Pancreas (tissue), 10 donors: Measurements from ENCODE around the gene BANP. TPM values are rescaled to one million over a fixed set of nuclear protein-coding genes. Genes with fewer than 3 reads are reported as not detected.

Experiments used
- ATAC-seq, 4 donors: fragments of 200-7000 bp; cut with Tn5 transposase; one replicate each; pipeline versions ENCODE4 v1.8.0 to v1.9.1; 2020; ENCODE audit warnings: mild to moderate bottlenecking in 4 of 4, moderate library complexity in 4 of 4
- DNase-seq, 6 donors: peaks; one replicate each; pipeline ENCODE4 v3.0.0-alpha.2; 2020
- FAIRE-seq: peaks from 2 replicates; lab custom pipeline; 2012; peaks lifted over from hg19 to GRCh38; lab: Jason Lieb, UNC
- H3K27ac ChIP-seq, 4 donors: fragments of 200-600 bp; sonication (generic); 1 replicate in 3 of 4; 2 replicates in 1 of 4; pipeline versions ENCODE4 v1.5.0 to v1.8.0; 2020
- H3K27me3 ChIP-seq, 4 donors: fragments of 200-600 bp; one replicate each; pipeline ENCODE4 v1.8.0; 2021
- H3K36me3 ChIP-seq, 3 donors: fragments of 200-600 bp; sonication (generic) in 1 of 3; one replicate each; pipeline versions ENCODE4 v1.5.0 to v1.8.0; 2020 to 2021
- H3K4me1 ChIP-seq, 3 donors: fragments of 200-600 bp; one replicate each; pipeline ENCODE4 v1.8.0; 2021
- H3K4me3 ChIP-seq, 4 donors: fragments of 200-600 bp; sonication (generic) in 2 of 4; one replicate each; pipeline versions ENCODE4 v1.5.0 to v1.8.0; 2020 to 2021
- H3K9me3 ChIP-seq, 4 donors: fragments of 200-600 bp; one replicate each; pipeline ENCODE4 v1.8.0; 2021
- CTCF ChIP-seq, 4 donors: fragments of 200-600 bp; sonication (generic) in 3 of 4; IDR thresholded peaks; one replicate each; pipeline versions ENCODE4 v1.5.0 to v1.8.0; 2021; ENCODE audit warnings: antibody characterized with exemption in 4 of 4
- WGBS, 2 donors: extraction: QIAGEN DNeasy Blood & Tissue Kit; methylation state at CpG; one replicate each; pipeline ENCODE4 v1.1.7; 2013; 5-methylcytosine and 5-hydroxymethylcytosine counted together
- intact Hi-C, 3 donors: fragments of 100-400 bp; cut with DNase I; formaldehyde crosslinking; loops; one replicate each; pipeline versions ENCODE4 v1.11.1 to v1.14.2; 2022
- polyA plus RNA-seq, 2 donors: library from polyadenylated mRNA; stranded (reverse); fragments of 200-250 nt; gene quantifications; one replicate each; pipeline ENCODE4 v1.2.3, GENCODE V29; 2013
- total RNA-seq, 6 donors: library from RNA; stranded (reverse); fragmentation: NEBNext Ultra II Directional in 4 of 6; extraction: Animal tissue kit (Norgen Biotek cat#: 25700) in 4 of 6; gene quantifications; one replicate each; pipeline versions ENCODE4 v1.2.1 to v1.2.4, GENCODE V29; 2021 to 2023
- donor health status: healthy with polysubstance abuse.
- donor health status: DM: no; HTN: no; CAD: no; lungs with moderate emphysema.
- donor health status: DM: no; HTN: no; CAD: no.
- donor health status: control.
- donor health status: control.
- donor health status: Bipolar disorder and iron deficiency.
- donor health status: DM: yes; HTN: yes; CAD: no.
- donor health status: DM: no; HTN: no; CAD: no.
- donor health status: DM: no; HTN: no; CAD: no.
- donor health status: DM: yes; HTN: yes; CAD: no.

BANP gene
- total and polyA plus RNA-seq, 8 donors, result 6.1 to 17.8 (median 13.4) TPM

- no peaks in the 10 kb centered on the region for H3K27me3 ChIP-seq
- no peak overlapping the region for H3K4me3 ChIP-seq
- ATAC-seq, result no peak
- intact Hi-C loops, result no loop called here
- no peak overlapping the region for H3K27ac ChIP-seq
- no peak for FAIRE-seq
- no peaks in the 10 kb centered on the region for H3K4me1 ChIP-seq
- 87 to 95% methylated on average over 4 of the region's 4 CpGs for WGBS, 2 donors
- H3K9me3 ChIP-seq, result no peaks in the 10 kb centered on the region
- H3K36me3 ChIP-seq, result no peaks in the 10 kb centered on the region
- no peak for TF ChIP-seq CTCF (IDR thresholded peaks at IDR 0.05)
- DNase-seq, result no peak
Observed at GRCh38 chr16:88056212-88056611, 105.0 kb downstream of the BANP start.

- no peak for ATAC-seq
- whole genome bisulfite sequencing, 2 donors, result 92 to 96% methylated on average over 26 of the region's 26 CpGs
- Histone ChIP-seq H3K27me3 (no peaks in the 10 kb centered on the region), H3K36me3 (no peaks in the 10 kb centered on the region), H3K4me3 (no peak overlapping the region), H3K27ac (no peak overlapping the region), H3K4me1 (no peaks in the 10 kb centered on the region), H3K9me3 (no peaks in the 10 kb centered on the region)
- intact Hi-C loops, result no loop called here
- peak in 2 of 6 donors; percentile 39 to 48 for DNase-seq
- TF ChIP-seq CTCF (IDR thresholded peaks at IDR 0.05), result no peak
- no peak for FAIRE-seq
Observed at GRCh38 chr16:88057656-88058055, 106.4 kb downstream of the BANP start.

- no peak for TF ChIP-seq CTCF (IDR thresholded peaks at IDR 0.05)
- no peak for ATAC-seq
- FAIRE-seq, result no peak
- intact Hi-C loops, result no loop called here
- H3K27ac ChIP-seq, result no peak overlapping the region
- H3K36me3 ChIP-seq, result no peaks in the 10 kb centered on the region
- no peaks in the 10 kb centered on the region for H3K4me1 ChIP-seq
- no peaks in the 10 kb centered on the region for H3K27me3 ChIP-seq
- 83 to 85% methylated on average over 14 of the region's 14 CpGs for WGBS, 2 donors
- H3K4me3 ChIP-seq, result no peak overlapping the region
- peak in 1 of 6 donors; percentile 35 for DNase-seq
- no peaks in the 10 kb centered on the region for H3K9me3 ChIP-seq
Observed at GRCh38 chr16:88058136-88058535, 106.9 kb downstream of the BANP start.

- no peaks in the 10 kb centered on the region for H3K27me3 ChIP-seq
- H3K9me3 ChIP-seq, result no peaks in the 10 kb centered on the region
- DNase-seq, result peak in 1 of 6 donors; percentile 20
- H3K27ac ChIP-seq, result no peak overlapping the region
- H3K36me3 ChIP-seq, result no peaks in the 10 kb centered on the region
- WGBS, 2 donors, result 87 to 96% methylated on average over 12 of the region's 12 CpGs
- TF ChIP-seq CTCF (IDR thresholded peaks at IDR 0.05), result no peak
- no peak for FAIRE-seq
- intact Hi-C loops, result no loop called here
- H3K4me3 ChIP-seq, result no peak overlapping the region
- no peaks in the 10 kb centered on the region for H3K4me1 ChIP-seq
- no peak for ATAC-seq
Observed at GRCh38 chr16:88058817-88059216, 107.6 kb downstream of the BANP start.

GRCh38 chr16:88059701-88060386 lies 108.6 kb downstream of the BANP start:
- no peaks in the 10 kb centered on the region for H3K9me3 ChIP-seq
- no peaks in the 10 kb centered on the region for H3K27me3 ChIP-seq
- intact Hi-C loops, result no loop called here
- H3K27ac ChIP-seq, result no peak overlapping the region
- no peak for TF ChIP-seq CTCF (IDR thresholded peaks at IDR 0.05)
- no peaks in the 10 kb centered on the region for H3K4me1 ChIP-seq
- H3K36me3 ChIP-seq, result no peaks in the 10 kb centered on the region
- 95 to 96% methylated on average over 27 of the region's 27 CpGs for whole genome bisulfite sequencing, 2 donors
- no peak overlapping the region for H3K4me3 ChIP-seq
- peak in 2 of 6 donors; percentile 22 to 48 for DNase-seq
- no peak for ATAC-seq
- FAIRE-seq, result no peak
